ENCODE results near the gene CAMTA1.
"Not testable (repeated sequence)": the region's sequence is repeated elsewhere in the genome, so short reads cannot be mapped to it uniquely, and the experiment has no call there.

Gene CAMTA1

GRCh38 chr1:6782151-6782550 is 3.1 kb upstream of the CAMTA1 start:
- no peak for DNase-seq

GRCh38 chr1:6783221-6783620 is 2.0 kb upstream of the CAMTA1 start:
- DNase-seq: peak in 1 of 3 donors; percentile 23

- DNase-seq: peak in 2 of 3 donors; percentile 56 to 59
These were observed 1.2 kb upstream of the CAMTA1 start for GRCh38 chr1:6783936-6784559.

- DNase-seq: peak; percentile 100
These were observed 515 bp upstream of the CAMTA1 start for GRCh38 chr1:6784560-6785317.

- peak; percentile 49 to 86 (median 70) for DNase-seq
These were observed 663 bp downstream of the CAMTA1 start for GRCh38 chr1:6785728-6786505.

GRCh38 chr1:6788946-6789345 is 3.7 kb downstream of the CAMTA1 start:
- no peak for DNase-seq

GRCh38 chr1:6790146-6790545 is 4.9 kb downstream of the CAMTA1 start:
- no peak for DNase-seq

- DNase-seq: peak; percentile 35 to 57 (median 54)
These were observed 8.9 kb downstream of the CAMTA1 start for GRCh38 chr1:6794164-6794563.

GRCh38 chr1:6795203-6795602 is 9.9 kb downstream of the CAMTA1 start:
- DNase-seq: no peak

GRCh38 chr1:6795661-6796060 is 10.4 kb downstream of the CAMTA1 start:
- DNase-seq: no peak

- no peak for DNase-seq
These were observed 10.8 kb downstream of the CAMTA1 start for GRCh38 chr1:6796095-6796494.

GRCh38 chr1:6799499-6799898 is 14.2 kb downstream of the CAMTA1 start:
- no peak for DNase-seq

GRCh38 chr1:6800745-6801144 is 15.5 kb downstream of the CAMTA1 start:
- peak; percentile 55 to 80 (median 76) for DNase-seq

- no peak for DNase-seq
These were observed 15.9 kb downstream of the CAMTA1 start for GRCh38 chr1:6801199-6801598.

GRCh38 chr1:6801966-6802365 is 16.7 kb downstream of the CAMTA1 start:
- peak; percentile 21 to 40 (median 33) for DNase-seq

- DNase-seq: no peak
These were observed 17.2 kb downstream of the CAMTA1 start for GRCh38 chr1:6802454-6802853.

GRCh38 chr1:6802893-6803292 is 17.6 kb downstream of the CAMTA1 start:
- DNase-seq: no peak

- DNase-seq: no peak
These were observed 18.1 kb downstream of the CAMTA1 start for GRCh38 chr1:6803357-6803756.

GRCh38 chr1:6805004-6805416 is 19.8 kb downstream of the CAMTA1 start:
- DNase-seq: peak in 2 of 3 donors; percentile 37 to 49

- DNase-seq: no peak
These were observed 22.5 kb downstream of the CAMTA1 start for GRCh38 chr1:6807782-6808181.

- DNase-seq: no peak
These were observed 24.2 kb downstream of the CAMTA1 start for GRCh38 chr1:6809461-6809860.

- DNase-seq: not testable (repeated sequence)
These were observed 25.0 kb downstream of the CAMTA1 start for GRCh38 chr1:6810146-6810734.

GRCh38 chr1:6811583-6811982 is 26.3 kb downstream of the CAMTA1 start:
- no peak for DNase-seq
